ENCODE measurements around the gene ADAM11. TPM values are rescaled to one million over a fixed set of nuclear protein-coding genes. Genes with fewer than 3 reads are reported as not detected.

Gene ADAM11
- total and polyA plus RNA-seq, 2 experiments from 2014 or later, result 0.20 to 0.22 TPM

DNA sequence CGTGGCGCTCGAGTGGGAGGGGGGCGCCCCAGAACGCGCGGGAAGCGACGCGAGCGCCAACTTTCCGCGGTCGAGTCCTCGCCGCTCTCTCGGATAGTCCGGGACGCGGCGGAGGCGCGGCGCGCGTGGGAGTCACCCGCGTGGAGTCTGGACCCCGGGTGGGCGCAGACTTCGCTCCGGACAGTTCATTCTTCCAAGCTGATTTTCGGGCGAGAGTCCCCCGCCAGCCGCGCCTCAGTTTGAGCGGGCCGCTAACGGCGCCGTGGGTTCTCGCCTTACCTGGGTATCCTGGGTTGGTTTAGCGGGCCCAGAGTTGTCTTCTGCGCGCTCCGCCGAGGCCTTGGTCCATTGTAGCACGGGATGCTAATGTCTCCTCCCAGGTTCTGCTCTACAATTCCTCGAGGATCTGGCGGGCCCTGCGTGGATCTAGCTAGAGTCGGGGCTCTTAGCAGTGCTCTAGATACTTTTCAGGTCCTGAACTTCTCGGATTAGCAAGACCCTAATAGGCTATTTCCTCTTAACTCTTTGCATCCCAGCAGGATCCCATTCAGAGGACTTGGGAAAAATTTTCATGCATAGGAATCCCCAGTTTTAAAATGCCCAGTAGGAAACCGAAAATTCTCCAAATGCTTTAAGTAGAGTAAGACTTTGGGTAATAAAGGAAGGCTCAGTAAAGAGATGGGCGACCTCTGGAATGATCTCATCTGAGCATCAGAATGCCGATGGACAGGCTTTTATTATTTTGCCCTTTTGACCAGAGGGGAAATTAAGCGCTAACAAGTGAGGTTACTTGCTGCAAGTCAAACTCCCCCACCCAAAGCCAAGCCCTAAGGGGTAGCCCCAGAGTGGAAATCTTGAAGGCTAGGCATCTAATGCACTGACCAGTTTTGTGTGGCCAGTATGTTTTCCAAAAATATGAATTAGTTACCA, 71.8 kb downstream of the ADAM11 start:
- WGBS, 2 experiments (ENCODE audit: low coverage in 1 of 2, low lambda C conversion rate in 2 of 2, missing lambda C conversion rate in 2 of 2), result 17 to 27% methylated on average over 29 to 48 of the region's 58 CpGs
- no peaks in the 10 kb centered on the region for H3K36me3 ChIP-seq (ENCODE audit: low read depth)
- peak; percentile 64 for DNase-seq
- H3K4me3 ChIP-seq, result peak overlapping the region; percentile 97
- H3K79me2 ChIP-seq (ENCODE audit: insufficient read depth), result peaks cover 40% of the 10 kb centered on the region
- H3K4me2 ChIP-seq (ENCODE audit: unreplicated experiment), result peak overlapping the region; percentile 82
- no peaks in the 10 kb centered on the region for H4K20me1 ChIP-seq (ENCODE audit: insufficient read depth)
- H3F3A ChIP-seq (ENCODE audit: insufficient read depth), result peaks cover 22% of the 10 kb centered on the region
- H3K27ac ChIP-seq, result no peak overlapping the region; the same call in 1 of the 2 replicates
- H3K4me1 ChIP-seq (ENCODE audit: insufficient read depth), result peaks cover 17% of the 10 kb centered on the region
- in situ Hi-C loops (cut with MboI), result no loop called here
- H3K27me3 ChIP-seq (replicated peaks; ENCODE audit: insufficient read depth), result no peaks in the 10 kb centered on the region
- TF ChIP-seq EZH2 (IDR thresholded peaks at IDR 0.05; ENCODE audit: insufficient read depth, poor library complexity, severe bottlenecking) (no peak), EZH2phosphoT487 (IDR thresholded peaks at IDR 0.05; ENCODE audit: insufficient read depth, low read depth) (no peak)
- no peaks in the 10 kb centered on the region for H3K9me3 ChIP-seq (ENCODE audit: low read depth)
- peak overlapping the region; percentile 90 for H2AFZ ChIP-seq
- peak overlapping the region; percentile 85 for H3K9ac ChIP-seq
- no peaks in the 10 kb centered on the region for H3K9me2 ChIP-seq (ENCODE audit: insufficient read depth)

DNA sequence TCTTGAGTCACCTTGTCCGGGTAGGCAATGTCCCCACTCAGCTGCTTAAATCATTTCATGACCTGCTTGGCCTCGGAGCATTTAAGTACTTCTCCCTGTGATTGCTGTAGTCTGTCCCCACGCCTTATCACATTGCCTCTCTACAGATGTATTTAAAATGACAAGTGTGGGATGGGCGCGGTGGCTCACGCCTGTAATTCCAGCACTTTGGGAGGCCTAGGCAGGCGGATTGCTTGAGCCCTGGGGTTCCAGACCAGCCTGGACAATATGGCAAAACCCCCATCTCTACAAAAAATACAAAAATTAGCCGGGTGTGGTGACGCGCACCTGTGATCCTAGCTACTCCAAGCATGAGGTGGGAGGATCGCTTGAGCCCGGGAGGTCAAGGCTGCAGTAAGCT, 72.6 kb downstream of the ADAM11 start:
- Histone ChIP-seq H3K9me3 (ENCODE audit: low read depth) (no peaks in the 10 kb centered on the region), H2AFZ (no peak overlapping the region), H3K9me2 (ENCODE audit: insufficient read depth) (no peaks in the 10 kb centered on the region), H3F3A (ENCODE audit: insufficient read depth) (peaks cover 22% of the 10 kb centered on the region), H3K4me1 (ENCODE audit: insufficient read depth) (peaks cover 13% of the 10 kb centered on the region; the same call in 1 of the 2 replicates), H3K9ac (no peak overlapping the region), H3K36me3 (ENCODE audit: low read depth) (no peaks in the 10 kb centered on the region), H3K4me2 (ENCODE audit: unreplicated experiment) (no peak overlapping the region), H3K4me3 (no peak overlapping the region), H3K27ac (no peak overlapping the region), H3K79me2 (ENCODE audit: insufficient read depth) (peaks cover 33% of the 10 kb centered on the region), H3K27me3 (replicated peaks; ENCODE audit: insufficient read depth) (no peaks in the 10 kb centered on the region), H4K20me1 (ENCODE audit: insufficient read depth) (no peaks in the 10 kb centered on the region)
- DNase-seq, result no peak
- TF ChIP-seq EZH2 (IDR thresholded peaks at IDR 0.05; ENCODE audit: insufficient read depth, poor library complexity, severe bottlenecking) (no peak), EZH2phosphoT487 (IDR thresholded peaks at IDR 0.05; ENCODE audit: insufficient read depth, low read depth) (no peak)
- in situ Hi-C loops (cut with MboI), result no loop called here
- WGBS, 2 experiments (ENCODE audit: low coverage in 1 of 2, low lambda C conversion rate in 2 of 2, missing lambda C conversion rate in 2 of 2), result 97 to 98% methylated on average over 12 of the region's 12 CpGs

Small RNA genes within 50 kb of the gene (small RNA-seq; reads per million reads assigned to genes)
- not detected for gene RN7SL819P (ENCODE audit: low read depth, low replicate concordance)

Other genes with a start within 250 kb of the ADAM11 start
- 13.4 and 21.4 TPM in 2 replicates for gene FZD2, start 201.5 kb upstream of the ADAM11 start, total RNA-seq (2014; rRNA removed; shearing (Covaris generic))
- gene FZD2, start 201.5 kb upstream of the ADAM11 start, polyA plus RNA-seq (2016; fragmentation: Nextera tagmentation; extraction: Ambion mirVana), result 6.3 and 7.1 TPM in 2 replicates
- gene MEIOC, start 102.5 kb upstream of the ADAM11 start, total RNA-seq (2014; rRNA removed; shearing (Covaris generic)), result not detected in 2 replicates
- gene MEIOC, start 102.5 kb upstream of the ADAM11 start, polyA plus RNA-seq (2016; fragmentation: Nextera tagmentation; extraction: Ambion mirVana), result 0.34 and 0.65 TPM in 2 replicates
- gene CCDC43, start 69.2 kb upstream of the ADAM11 start, total RNA-seq (2014; rRNA removed; shearing (Covaris generic)), result 25.7 and 31.0 TPM in 2 replicates
- 33.7 and 34.9 TPM in 2 replicates for gene CCDC43, start 69.2 kb upstream of the ADAM11 start, polyA plus RNA-seq (2016; fragmentation: Nextera tagmentation; extraction: Ambion mirVana)
- gene DBF4B, start 50.3 kb upstream of the ADAM11 start, total RNA-seq (2014; rRNA removed; shearing (Covaris generic)), result 3.8 and 6.5 TPM in 2 replicates
- 2.6 and 3.2 TPM in 2 replicates for gene DBF4B, start 50.3 kb upstream of the ADAM11 start, polyA plus RNA-seq (2016; fragmentation: Nextera tagmentation; extraction: Ambion mirVana)
- gene GJC1, start 71.3 kb downstream of the ADAM11 start, total RNA-seq (2014; rRNA removed; shearing (Covaris generic)), result 18.4 and 19.1 TPM in 2 replicates
- 13.6 and 15.2 TPM in 2 replicates for gene GJC1, start 71.3 kb downstream of the ADAM11 start, polyA plus RNA-seq (2016; fragmentation: Nextera tagmentation; extraction: Ambion mirVana)
- not detected in 2 replicates for gene HIGD1B, start 88.9 kb downstream of the ADAM11 start, total RNA-seq (2014; rRNA removed; shearing (Covaris generic))
- gene HIGD1B, start 88.9 kb downstream of the ADAM11 start, polyA plus RNA-seq (2016; fragmentation: Nextera tagmentation; extraction: Ambion mirVana), result not detected in 2 replicates
- gene EFTUD2, start 140.5 kb downstream of the ADAM11 start, total RNA-seq (2014; rRNA removed; shearing (Covaris generic)), result 63.7 and 71.2 TPM in 2 replicates
- 60.1 and 60.4 TPM in 2 replicates for gene EFTUD2, start 140.5 kb downstream of the ADAM11 start, polyA plus RNA-seq (2016; fragmentation: Nextera tagmentation; extraction: Ambion mirVana)
- gene GFAP, start 156.5 kb downstream of the ADAM11 start, total RNA-seq (2014; rRNA removed; shearing (Covaris generic)), result 1.1 TPM in 1 of 2 replicates, not detected in the other
- gene GFAP, start 156.5 kb downstream of the ADAM11 start, polyA plus RNA-seq (2016; fragmentation: Nextera tagmentation; extraction: Ambion mirVana), result 0.49 and 0.52 TPM in 2 replicates
- gene KIF18B, start 188.8 kb downstream of the ADAM11 start, total RNA-seq (2014; rRNA removed; shearing (Covaris generic)), result 1.4 and 2.1 TPM in 2 replicates
- gene KIF18B, start 188.8 kb downstream of the ADAM11 start, polyA plus RNA-seq (2016; fragmentation: Nextera tagmentation; extraction: Ambion mirVana), result 4.5 and 4.6 TPM in 2 replicates
- 0.86 TPM in 1 of 2 replicates, not detected in the other for gene C1QL1, start 209.3 kb downstream of the ADAM11 start, total RNA-seq (2014; rRNA removed; shearing (Covaris generic))
- 0.14 and 0.77 TPM in 2 replicates for gene C1QL1, start 209.3 kb downstream of the ADAM11 start, polyA plus RNA-seq (2016; fragmentation: Nextera tagmentation; extraction: Ambion mirVana)

Data from GM23248 (cell line).